NT2/D1 (cell line): ENCODE measurements around the gene FADS2.

Experiments used
- DNase-seq: peaks from one replicate; pipeline ENCODE4 v3.0.0-alpha.2; 2011; ENCODE audit warnings: low read depth, low spot score
- H3K27me3 ChIP-seq: 2 replicates; pipeline ENCODE4 v1.6.0; 2011; ENCODE audit warnings: mild to moderate bottlenecking; ENCODE audit not compliant: insufficient read length, insufficient read depth
- H3K36me3 ChIP-seq: 2 replicates; pipeline ENCODE4 v1.6.1; 2011; ENCODE audit warnings: mild to moderate bottlenecking, low read length, mixed read lengths; ENCODE audit not compliant: insufficient read depth, insufficient read length
- H3K4me1 ChIP-seq: 2 replicates; pipeline ENCODE4 v1.5.1; 2011; ENCODE audit not compliant: insufficient read depth, insufficient read length
- H3K4me3 ChIP-seq: 2 replicates; pipeline ENCODE4 v1.5.1; 2011; ENCODE audit warnings: low read depth; ENCODE audit not compliant: insufficient read length
- H3K9ac ChIP-seq: 2 replicates; pipeline ENCODE4 v1.6.0; 2011; ENCODE audit warnings: low read depth; ENCODE audit not compliant: insufficient read length
- H3K9me3 ChIP-seq: 2 replicates; pipeline ENCODE4 v1.5.1; 2011; ENCODE audit warnings: mild to moderate bottlenecking, low read length; ENCODE audit not compliant: insufficient read depth
- SUZ12 ChIP-seq: IDR thresholded peaks from 2 replicates; pipeline ENCODE4 v1.6.1; 2011; ENCODE audit not compliant: insufficient read length, insufficient read depth; ENCODE audit errors: extremely low read depth
- YY1 ChIP-seq: IDR thresholded peaks from 2 replicates; pipeline ENCODE4 v1.6.1; 2011; ENCODE audit not compliant: insufficient read length, insufficient read depth
- ZNF274 ChIP-seq: IDR thresholded peaks from 2 replicates; pipeline ENCODE4 v1.6.1; 2011; ENCODE audit warnings: mild to moderate bottlenecking, low read depth, low read length

Gene FADS2

GRCh38 chr11:61851113-61851899 lies 23.2 kb downstream of the FADS2 start:
- H3K9ac ChIP-seq, result no peak overlapping the region
- no peaks in the 10 kb centered on the region for H3K9me3 ChIP-seq
- TF ChIP-seq SUZ12 (no peak), YY1 (no peak), ZNF274 (no peak)
- peaks cover 14% of the 10 kb centered on the region for H3K4me1 ChIP-seq
- no peak for DNase-seq
- no peaks in the 10 kb centered on the region for H3K27me3 ChIP-seq
- H3K4me3 ChIP-seq, result no peak overlapping the region
- H3K36me3 ChIP-seq, result peaks cover 87% of the 10 kb centered on the region

- Histone ChIP-seq H3K9ac (no peak overlapping the region), H3K27me3 (no peaks in the 10 kb centered on the region), H3K4me1 (peaks cover 14% of the 10 kb centered on the region), H3K36me3 (peaks cover 88% of the 10 kb centered on the region), H3K4me3 (no peak overlapping the region), H3K9me3 (no peaks in the 10 kb centered on the region)
- TF ChIP-seq ZNF274 (no peak), SUZ12 (no peak), YY1 (no peak)
- no peak for DNase-seq
Measured at GRCh38 chr11:61851900-61852295, 23.8 kb downstream of the FADS2 start.

- no peak overlapping the region for H3K9ac ChIP-seq
- TF ChIP-seq SUZ12 (no peak), YY1 (no peak), ZNF274 (no peak)
- H3K4me1 ChIP-seq, result peaks cover 14% of the 10 kb centered on the region
- DNase-seq, result no peak
- no peaks in the 10 kb centered on the region for H3K27me3 ChIP-seq
- H3K9me3 ChIP-seq, result no peaks in the 10 kb centered on the region
- H3K4me3 ChIP-seq, result no peak overlapping the region
- H3K36me3 ChIP-seq, result peaks cover 83% of the 10 kb centered on the region
Measured at GRCh38 chr11:61853698-61854169, 25.6 kb downstream of the FADS2 start.

- H3K4me3 ChIP-seq, result no peak overlapping the region
- TF ChIP-seq SUZ12, result no peak
- TF ChIP-seq ZNF274, result no peak
- no peak for TF ChIP-seq YY1
- peaks cover 83% of the 10 kb centered on the region for H3K36me3 ChIP-seq
- H3K27me3 ChIP-seq, result no peaks in the 10 kb centered on the region
- H3K9ac ChIP-seq, result no peak overlapping the region
- H3K9me3 ChIP-seq, result no peaks in the 10 kb centered on the region
- no peak for DNase-seq
- H3K4me1 ChIP-seq, result peaks cover 14% of the 10 kb centered on the region
Measured at GRCh38 chr11:61854206-61854895, 26.3 kb downstream of the FADS2 start.

- Histone ChIP-seq H3K36me3 (peaks cover 82% of the 10 kb centered on the region), H3K9ac (no peak overlapping the region), H3K9me3 (no peaks in the 10 kb centered on the region)
Measured at GRCh38 chr11:61854966-61855714, 27.0 kb downstream of the FADS2 start.

GRCh38 chr11:61855939-61856680 lies 28.0 kb downstream of the FADS2 start:
- Histone ChIP-seq H3K36me3 (peaks cover 78% of the 10 kb centered on the region), H3K4me1 (peaks cover 18% of the 10 kb centered on the region), H3K4me3 (no peak overlapping the region), H3K9me3 (no peaks in the 10 kb centered on the region), H3K27me3 (no peaks in the 10 kb centered on the region), H3K9ac (no peak overlapping the region)
- TF ChIP-seq SUZ12 (no peak), ZNF274 (no peak), YY1 (no peak)
- no peak for DNase-seq

More at GRCh38 chr11:61854966-61855714, 27.0 kb downstream of the FADS2 start:
- TF ChIP-seq SUZ12, result no peak
- no peak for TF ChIP-seq ZNF274
- no peak for TF ChIP-seq YY1
- DNase-seq, result no peak
- Histone ChIP-seq H3K4me3 (no peak overlapping the region), H3K27me3 (no peaks in the 10 kb centered on the region), H3K4me1 (peaks cover 16% of the 10 kb centered on the region)
